Endometrial microvascular endothelial cells (primary cell): Measurements from ENCODE around the gene MNT. TPM values are rescaled to one million over a fixed set of nuclear protein-coding genes. Genes with fewer than 3 reads are reported as not detected.

ENCODE experiments used
- in situ Hi-C: cut with HindIII; loops from 2 replicates; pipeline ENCODE4 v1.10.0; 2017; ENCODE audit warnings: low sequenced_read_pairs, low pct_unique_long_range_greater_than_20kb; ENCODE audit errors: inconsistent ontology term
- total RNA-seq: library from RNA; depleted of rRNA; stranded (reverse); fragments of >200 nt; gene quantifications from one replicate; pipeline ENCODE4 v1.2.3, GENCODE V29; 2015; ENCODE audit errors: inconsistent ontology term

The MNT gene
- total RNA-seq, 1 donor from 2014 or later: 4.5 TPM

DNA sequence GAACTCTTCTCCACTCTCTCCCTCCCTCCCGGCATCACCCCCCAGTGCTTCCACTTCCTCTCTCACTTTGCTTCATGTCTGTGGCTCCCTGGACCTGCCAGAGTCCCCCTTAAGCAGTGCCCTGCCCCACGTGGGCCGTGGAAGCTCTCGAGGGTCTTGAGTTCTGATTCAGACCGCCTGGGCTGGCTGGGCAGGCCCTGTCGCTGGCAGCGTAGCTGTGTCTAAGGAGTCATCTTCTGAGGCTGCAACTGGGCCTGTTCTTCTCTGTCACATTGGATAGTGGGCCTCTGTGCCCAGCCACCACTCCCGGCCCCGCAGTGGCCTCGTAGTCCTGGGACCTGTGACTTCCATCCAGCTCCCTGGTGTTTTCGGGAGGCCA is 30.7 kb downstream of the MNT start:
- in situ Hi-C loops: no loop called here

DNA sequence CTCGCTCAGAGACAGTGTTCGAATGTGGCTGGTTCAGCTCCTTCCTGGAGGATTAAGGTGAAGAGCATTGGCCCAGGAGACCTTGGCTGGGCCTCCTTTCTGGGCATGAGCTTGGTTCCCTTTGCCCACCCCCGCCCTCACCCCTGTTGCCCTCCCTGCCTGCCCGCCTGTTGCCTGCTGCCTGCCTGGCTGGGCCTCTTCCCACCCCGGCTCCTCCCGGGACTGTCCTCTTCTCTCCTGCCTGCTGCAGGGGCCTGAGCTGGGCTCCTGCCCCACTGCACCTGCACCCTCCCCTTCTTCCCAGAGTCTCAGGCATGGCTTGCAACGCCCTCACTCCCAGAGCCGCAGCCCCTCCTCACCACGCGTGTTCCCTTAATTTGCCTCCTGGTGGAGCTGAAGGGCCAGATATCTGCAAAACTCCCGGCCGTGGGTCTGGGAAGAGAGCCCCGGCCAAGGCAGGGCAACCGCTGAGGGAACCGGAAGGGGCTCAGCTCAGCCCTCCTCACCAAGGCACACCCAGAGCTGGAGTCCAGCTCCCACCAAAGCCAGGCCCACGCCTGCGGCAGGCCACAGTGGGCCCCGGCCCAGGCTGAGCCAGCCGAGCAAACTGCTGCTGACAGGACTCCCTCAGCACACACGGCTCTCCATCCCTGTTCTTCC is 31.2 kb downstream of the MNT start:
- in situ Hi-C loops: no loop called here

- in situ Hi-C loops: no loop called here
Measured at GRCh38 chr17:2369039-2369438, 31.8 kb downstream of the MNT start.

DNA sequence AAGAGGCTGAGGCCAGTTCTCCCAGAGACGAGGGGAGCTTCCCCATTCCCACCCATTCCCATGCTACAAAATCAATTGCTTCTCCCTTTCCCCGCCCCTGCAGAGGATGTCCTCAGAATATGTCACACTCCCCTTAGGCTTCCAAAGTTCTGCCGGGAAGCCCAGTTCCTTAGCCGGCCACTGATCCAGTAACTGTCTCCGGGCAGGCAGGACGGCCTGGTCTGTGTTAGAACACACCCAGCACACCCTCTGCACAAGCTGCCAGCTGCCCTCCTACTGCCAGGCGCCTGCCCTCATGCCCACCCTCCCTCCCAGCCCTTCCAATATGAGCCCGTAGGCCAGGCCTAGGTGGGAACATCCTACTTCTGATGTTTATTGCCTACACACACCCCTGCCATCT is 32.5 kb downstream of the MNT start:
- in situ Hi-C loops: no loop called here

DNA sequence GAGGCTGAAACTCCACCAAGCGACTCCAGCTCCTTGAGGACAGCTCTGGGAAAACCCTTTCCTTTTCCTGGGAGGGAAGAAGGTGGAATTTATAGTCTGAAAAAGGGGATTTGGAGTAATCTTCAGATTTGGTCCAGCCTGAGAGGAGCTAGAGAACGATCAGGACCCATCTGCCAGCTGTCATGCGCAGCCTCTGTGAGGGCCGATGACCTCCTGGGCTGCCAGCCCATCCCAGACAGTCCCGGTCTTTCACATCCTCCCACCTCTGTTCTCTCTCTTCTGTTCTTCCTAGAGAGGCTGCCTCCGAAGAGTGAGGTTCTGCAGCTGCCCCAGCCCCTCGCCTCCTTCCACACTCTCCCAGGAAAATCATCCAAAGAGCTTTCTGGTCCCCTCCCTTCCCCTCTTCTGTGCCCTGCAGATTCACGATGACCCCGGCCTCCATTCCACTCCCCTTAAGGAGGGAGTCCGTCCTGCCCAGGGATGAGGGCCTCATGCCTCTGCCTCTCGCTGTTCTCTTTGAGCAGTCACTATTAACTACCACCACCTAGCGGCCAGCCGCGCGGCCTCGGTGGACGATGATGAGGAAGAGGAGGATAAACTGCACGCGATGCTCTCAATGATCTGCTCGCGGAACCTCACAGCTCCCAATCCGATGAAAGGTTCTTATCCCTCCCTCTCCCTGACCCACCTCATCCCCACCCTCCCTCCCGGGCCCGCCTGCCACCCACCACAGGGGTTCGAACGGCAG is 33.9 kb downstream of the MNT start:
- in situ Hi-C loops: no loop called here

- in situ Hi-C loops: no loop called here
Measured at GRCh38 chr17:2365132-2365531, 35.7 kb downstream of the MNT start.

- in situ Hi-C loops: no loop called here
Measured at GRCh38 chr17:2364763-2365116, 36.1 kb downstream of the MNT start.

GRCh38 chr17:2363851-2364762 is 36.8 kb downstream of the MNT start:
- in situ Hi-C loops: no loop called here

DNA sequence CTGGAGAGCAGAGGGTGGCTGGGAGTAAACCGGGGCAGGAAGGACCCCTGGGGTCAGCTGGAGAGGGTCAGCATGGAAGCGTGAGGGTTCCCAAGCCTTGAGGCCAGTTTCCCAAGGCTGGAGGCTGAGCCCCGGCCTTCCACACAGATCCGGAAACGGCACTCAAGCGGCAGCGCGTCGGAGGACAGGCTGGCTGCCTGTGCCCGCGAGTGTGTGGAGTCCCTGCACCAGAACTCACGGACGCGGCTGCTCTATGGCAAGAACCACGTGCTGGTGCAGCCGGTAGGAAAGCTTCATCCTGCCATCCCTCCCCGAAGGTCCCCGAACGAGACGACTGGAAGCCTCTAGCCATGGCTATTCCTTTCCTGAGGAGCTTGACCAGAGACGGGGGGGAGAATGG is 37.5 kb downstream of the MNT start:
- in situ Hi-C loops: no loop called here

- in situ Hi-C loops: no loop called here
Measured at GRCh38 chr17:2362881-2363280, 38.0 kb downstream of the MNT start.

GRCh38 chr17:2362416-2362815 is 38.4 kb downstream of the MNT start:
- in situ Hi-C loops: no loop called here

DNA sequence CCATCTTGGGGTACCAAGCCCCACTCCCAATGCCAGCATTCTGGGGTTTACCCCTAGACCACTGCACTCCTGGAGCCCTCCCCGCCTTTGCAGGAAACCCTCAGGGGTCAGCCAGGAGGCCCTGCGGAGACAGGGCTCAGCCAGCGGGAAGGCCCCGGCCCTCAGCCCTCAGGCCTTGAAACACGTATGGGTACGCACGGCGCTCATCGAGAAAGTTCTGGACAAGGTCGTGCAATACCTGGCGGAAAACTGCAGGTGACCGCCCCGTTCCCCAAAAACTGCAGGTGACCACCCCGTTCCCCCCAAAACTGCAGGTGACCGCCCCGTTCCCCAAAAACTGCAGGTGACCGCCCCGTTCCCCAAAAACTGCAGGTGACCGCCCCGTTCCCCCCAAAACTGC is 38.8 kb downstream of the MNT start:
- in situ Hi-C loops: no loop called here

GRCh38 chr17:2361010-2361760 is 39.7 kb downstream of the MNT start:
- in situ Hi-C loops: no loop called here

GRCh38 chr17:2357931-2358434 is 42.9 kb downstream of the MNT start:
- in situ Hi-C loops: no loop called here

DNA sequence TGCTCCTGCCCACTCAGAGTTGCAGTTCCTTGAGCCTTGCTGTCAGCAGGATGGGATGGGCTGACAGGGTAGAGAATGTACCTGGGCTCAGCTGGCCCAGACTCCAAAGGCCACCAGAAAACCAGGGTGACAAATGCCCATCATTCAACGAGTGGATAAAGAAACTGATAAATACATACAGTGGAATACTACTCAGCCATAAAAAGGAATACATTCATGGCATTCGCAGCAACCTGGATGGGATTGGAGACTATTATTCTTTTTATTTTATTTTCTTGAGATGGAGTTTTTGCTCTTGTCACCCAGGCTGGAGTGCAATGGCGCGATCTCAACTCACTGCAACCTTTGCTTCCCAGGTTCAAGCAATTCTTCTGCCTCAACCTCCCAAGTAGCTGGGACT is 43.6 kb downstream of the MNT start:
- in situ Hi-C loops: no loop called here

DNA sequence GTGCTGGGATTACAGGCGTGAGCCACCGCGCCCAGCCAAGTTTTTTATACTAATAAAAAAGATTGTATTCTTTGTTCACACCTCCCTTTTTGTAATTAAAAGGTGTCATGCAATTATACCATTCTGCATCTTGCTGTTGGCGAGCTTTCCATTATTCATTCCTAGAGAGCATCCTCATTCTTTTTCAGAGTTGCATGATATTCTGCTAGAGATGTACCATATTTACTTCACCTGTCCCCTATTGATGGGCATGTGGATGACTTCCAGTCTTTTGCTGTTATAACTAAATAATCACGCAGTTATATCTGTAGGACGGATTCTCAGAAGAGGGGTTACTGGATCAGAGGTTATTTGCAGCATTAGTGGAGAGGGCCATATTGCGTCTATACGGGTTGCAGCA is 46.5 kb downstream of the MNT start:
- in situ Hi-C loops: no loop called here

- in situ Hi-C loops: no loop called here
Measured at GRCh38 chr17:2351269-2351668, 49.6 kb downstream of the MNT start.

GRCh38 chr17:2347805-2348685 is 52.8 kb downstream of the MNT start:
- in situ Hi-C loops: no loop called here
